ENCODE measurements around the gene TBC1D14.

GRCh38 chr4:7055111-7055989 is 145.7 kb downstream of the TBC1D14 start:
- TF ChIP-seq, protein P1, sequence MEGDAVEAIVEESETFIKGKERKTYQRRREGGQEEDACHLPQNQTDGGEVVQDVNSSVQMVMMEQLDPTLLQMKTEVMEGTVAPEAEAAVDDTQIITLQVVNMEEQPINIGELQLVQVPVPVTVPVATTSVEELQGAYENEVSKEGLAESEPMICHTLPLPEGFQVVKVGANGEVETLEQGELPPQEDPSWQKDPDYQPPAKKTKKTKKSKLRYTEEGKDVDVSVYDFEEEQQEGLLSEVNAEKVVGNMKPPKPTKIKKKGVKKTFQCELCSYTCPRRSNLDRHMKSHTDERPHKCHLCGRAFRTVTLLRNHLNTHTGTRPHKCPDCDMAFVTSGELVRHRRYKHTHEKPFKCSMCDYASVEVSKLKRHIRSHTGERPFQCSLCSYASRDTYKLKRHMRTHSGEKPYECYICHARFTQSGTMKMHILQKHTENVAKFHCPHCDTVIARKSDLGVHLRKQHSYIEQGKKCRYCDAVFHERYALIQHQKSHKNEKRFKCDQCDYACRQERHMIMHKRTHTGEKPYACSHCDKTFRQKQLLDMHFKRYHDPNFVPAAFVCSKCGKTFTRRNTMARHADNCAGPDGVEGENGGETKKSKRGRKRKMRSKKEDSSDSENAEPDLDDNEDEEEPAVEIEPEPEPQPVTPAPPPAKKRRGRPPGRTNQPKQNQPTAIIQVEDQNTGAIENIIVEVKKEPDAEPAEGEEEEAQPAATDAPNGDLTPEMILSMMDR (IDR thresholded peaks at IDR 0.05): no peak
- no peak for TF ChIP-seq ZFX (IDR thresholded peaks at IDR 0.05; ENCODE audit: borderline replicate concordance)
